ENCODE data around the gene ARID3A.
"Not testable (repeated sequence)": the region's sequence is repeated elsewhere in the genome, so short reads cannot be mapped to it uniquely, and the experiment has no call there.

Gene ARID3A

DNA sequence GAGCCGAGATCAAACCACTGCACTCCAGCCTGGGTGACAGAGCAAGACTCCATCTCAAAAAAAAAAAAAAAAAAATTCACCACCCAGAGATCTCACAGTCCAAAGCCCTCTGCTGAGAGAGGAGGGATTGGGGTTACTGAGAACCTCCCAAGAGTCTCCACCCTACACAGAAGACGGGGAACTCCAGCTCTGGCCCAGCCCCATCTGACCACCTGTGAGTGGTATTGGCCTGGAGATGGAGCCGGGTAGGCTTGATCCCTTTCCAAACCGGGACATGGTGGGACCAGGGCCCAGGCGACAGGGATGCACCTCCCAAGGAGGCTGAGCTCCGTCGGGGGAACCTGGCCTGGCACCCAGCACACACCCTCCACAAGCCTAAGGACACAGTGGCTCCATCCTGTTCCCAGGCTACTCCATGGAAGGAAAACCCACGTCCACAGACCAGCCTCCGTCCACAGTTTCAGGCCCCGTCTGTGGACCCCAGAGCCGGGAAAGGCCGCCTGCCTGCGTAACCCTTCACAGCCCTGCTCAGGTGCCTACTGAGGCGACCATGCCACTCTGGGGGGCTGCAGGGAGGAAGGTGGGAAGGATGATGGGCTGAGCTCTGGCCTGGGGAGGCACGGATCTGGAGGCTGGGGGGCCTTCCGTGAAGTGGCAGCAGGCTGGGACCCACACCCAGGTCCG, 93.2 kb downstream of the ARID3A start:
- no peak for DNase-seq

DNA sequence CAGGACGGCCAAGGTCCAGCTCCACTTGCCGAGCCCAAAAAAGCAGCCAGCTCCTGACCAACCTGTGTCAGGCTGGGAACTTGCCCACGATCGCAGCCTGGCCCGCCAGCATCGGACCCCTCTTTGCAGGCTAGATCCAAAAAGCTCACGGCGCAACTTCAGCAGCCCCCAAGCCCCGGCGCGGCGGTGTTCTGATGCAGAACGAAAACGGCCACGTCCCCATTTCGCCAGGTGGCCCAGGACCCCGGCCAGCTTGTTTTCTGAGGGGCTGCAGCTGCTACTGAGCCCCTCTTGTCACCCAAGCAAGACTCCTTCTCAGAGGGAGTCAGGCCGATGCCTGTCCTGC, 93.8 kb downstream of the ARID3A start:
- no peak for DNase-seq

DNA sequence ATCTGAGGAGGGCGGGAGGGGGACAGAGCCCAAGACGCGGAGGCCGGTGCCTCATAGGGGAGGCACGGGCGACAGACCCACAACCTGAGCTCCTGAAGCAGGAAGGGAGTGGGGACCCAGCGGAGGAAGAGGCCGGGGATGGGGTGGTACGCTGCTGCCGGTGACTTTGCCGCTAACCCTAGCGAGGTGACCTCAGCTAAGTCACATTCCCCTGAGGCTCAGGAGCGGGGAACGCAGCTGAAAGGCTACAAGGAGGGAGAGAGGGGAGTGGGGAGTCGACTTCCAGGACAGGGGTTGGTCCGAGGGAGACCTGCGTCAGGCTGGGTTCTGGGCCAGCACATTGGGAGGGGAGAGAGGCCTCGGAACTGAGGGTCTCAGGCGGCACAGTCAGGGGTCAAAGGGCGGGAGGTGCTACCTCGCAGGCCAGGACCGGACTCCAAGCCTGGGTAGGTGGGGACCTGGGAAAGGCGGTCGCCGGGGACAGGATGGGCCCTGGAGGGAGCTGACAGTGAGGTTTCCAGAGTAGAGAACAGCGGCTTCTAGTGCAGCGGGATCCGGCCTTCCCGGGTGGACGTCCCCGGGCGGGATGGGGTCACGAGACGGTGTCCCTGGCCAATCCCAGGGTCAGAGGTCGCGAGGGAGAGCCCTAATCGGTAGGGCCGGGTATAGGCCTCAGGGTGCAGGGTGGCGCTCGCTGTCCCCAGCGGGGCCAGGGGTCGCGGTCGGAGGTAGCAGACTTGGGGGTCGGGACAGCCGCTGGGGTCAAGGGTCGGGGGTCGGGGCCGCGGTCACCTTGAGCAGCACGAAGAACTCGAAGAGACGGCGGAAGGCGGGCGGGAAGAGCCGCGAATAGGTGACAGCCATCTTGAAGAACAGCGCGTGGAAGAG, 94.4 kb downstream of the ARID3A start:
- no peak for DNase-seq

DNA sequence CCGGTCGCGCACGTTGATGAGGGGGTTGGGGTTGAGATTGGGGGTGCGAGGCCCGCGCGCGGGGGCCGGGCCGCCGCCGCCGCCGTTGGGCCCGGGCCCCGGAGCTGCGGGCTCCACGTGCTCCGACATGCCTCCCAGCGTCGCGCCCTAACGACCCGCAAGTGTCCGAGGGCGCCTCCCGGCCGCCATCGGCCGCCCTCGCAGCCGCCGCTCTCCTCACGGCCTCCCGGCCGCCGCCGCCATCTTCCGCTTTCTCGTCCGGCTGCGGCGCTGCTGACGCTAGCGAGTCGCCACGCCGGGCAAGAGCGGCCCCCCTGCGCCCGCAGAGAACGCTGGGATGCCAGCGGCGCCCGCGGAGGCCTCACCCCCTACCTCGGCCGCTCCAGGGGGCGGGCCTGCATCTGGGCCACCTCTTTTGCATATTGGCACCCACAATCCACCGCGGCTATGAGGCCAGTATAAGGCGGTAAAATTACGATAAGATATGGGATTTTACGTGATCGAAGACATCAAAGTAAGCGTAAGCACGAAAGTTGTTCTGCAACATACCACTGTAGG, 95.1 kb downstream of the ARID3A start, which contains the start of gene TMEM259:
TSS of gene TMEM259 (minus strand) at position 256 of the 558 bp plus-strand sequence. CDS start at position 129, 127 bp downstream.
- DNase-seq, result peak; percentile 97

DNA sequence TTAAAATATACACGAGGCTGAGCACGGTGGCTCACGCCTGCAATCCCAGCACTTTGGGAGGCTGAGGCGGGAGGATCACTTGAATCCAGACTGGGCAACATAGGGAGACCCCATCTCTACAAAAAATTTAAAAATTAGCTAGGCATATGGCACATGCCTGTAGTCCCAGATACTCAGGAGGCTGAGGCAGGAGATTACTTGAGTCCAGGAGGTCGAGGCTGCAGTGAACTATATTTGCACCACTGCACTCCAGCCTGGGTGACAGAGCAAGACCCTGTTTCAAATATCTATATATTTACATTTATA, 98.0 kb downstream of the ARID3A start:
- not testable (repeated sequence) for DNase-seq

DNA sequence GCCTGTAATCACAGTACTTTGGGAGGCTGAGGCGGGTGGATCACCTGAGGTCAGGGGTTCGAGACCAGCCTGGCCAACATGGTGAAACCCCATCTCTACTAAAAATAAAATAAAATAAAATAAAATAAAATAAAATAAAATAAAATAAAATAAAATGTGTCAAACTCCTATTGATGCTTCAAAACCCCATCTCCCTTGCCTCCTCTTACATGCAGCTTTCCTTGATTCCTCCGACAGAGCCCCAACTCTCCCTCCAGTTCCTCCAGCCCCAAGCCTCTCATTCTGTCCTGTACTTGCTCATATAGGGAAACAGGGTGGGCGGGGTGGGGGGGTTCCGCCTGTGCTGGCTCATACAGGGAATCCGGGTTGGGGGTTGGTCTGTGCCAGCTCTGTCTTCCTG, 99.2 kb downstream of the ARID3A start:
- not testable (repeated sequence) for DNase-seq

All from stimulated activated CD4-positive, alpha-beta T cell treated with anti-CD3 and anti-CD28 coated beads, Interleukin-1b, Interleukin-23, amount 100 ng/mL, for 48 hours (primary cell).